Mesothelial cell of epicardium (in vitro differentiated cells): ENCODE data around the gene DIP2B. TPM values are rescaled to one million over a fixed set of nuclear protein-coding genes. Genes with fewer than 3 reads are reported as not detected.
"Not testable (repeated sequence)": the region's sequence is repeated elsewhere in the genome, so short reads cannot be mapped to it uniquely, and the experiment has no call there.

Experiments
- DNase-seq, 2 experiments: peaks; one replicate each; pipeline ENCODE4 v3.0.0; 2021; ENCODE audit warnings: low spot score in 2 of 2; ENCODE audit not compliant: unreplicated experiment in 2 of 2
- H3K27ac Mint-ChIP-seq: 2 replicates; pipeline ENCODE4 v1.8.0; 2021; ENCODE audit warnings: mixed read lengths
- H3K27me3 Mint-ChIP-seq: 2 replicates; pipeline ENCODE4 v1.8.0; 2021; ENCODE audit warnings: low read depth, mixed read lengths
- H3K36me3 Mint-ChIP-seq: 2 replicates; pipeline ENCODE4 v1.8.0; 2021; ENCODE audit warnings: mixed read lengths
- H3K4me1 Mint-ChIP-seq: 2 replicates; pipeline ENCODE4 v1.8.0; 2021; ENCODE audit warnings: mixed read lengths
- H3K4me3 Mint-ChIP-seq: 2 replicates; pipeline ENCODE4 v1.8.0; 2021; ENCODE audit warnings: mild to moderate bottlenecking, moderate library complexity, mixed read lengths
- H3K9me3 Mint-ChIP-seq: 2 replicates; pipeline ENCODE4 v1.8.0; 2021; ENCODE audit warnings: mixed read lengths
- CTCF ChIP-seq: fragments of 200-600 bp; sonication (generic); IDR thresholded peaks from one replicate; pipeline ENCODE4 v1.5.0; 2021; ENCODE audit warnings: antibody characterized with exemption; ENCODE audit not compliant: unreplicated experiment
- total RNA-seq: library from RNA; stranded (reverse); gene quantifications from 3 replicates; pipeline ENCODE4 v1.2.1, GENCODE V29; 2021

DIP2B gene
- total RNA-seq, 1 donor from 2014 or later: 32.0 TPM

GRCh38 chr12:50678650-50679365, 174.0 kb downstream of the DIP2B start:
- H3K9me3 Mint-ChIP-seq: no peaks in the 10 kb centered on the region
- no peak for DNase-seq
- H3K27ac Mint-ChIP-seq: peak overlapping the region; percentile 53
- no peak for TF ChIP-seq CTCF
- H3K36me3 Mint-ChIP-seq: peaks cover 24% of the 10 kb centered on the region
- no peaks in the 10 kb centered on the region for H3K27me3 Mint-ChIP-seq
- H3K4me1 Mint-ChIP-seq: peaks cover 6% of the 10 kb centered on the region
- H3K4me3 Mint-ChIP-seq: no peak overlapping the region

- no peak for DNase-seq
- H3K4me1 Mint-ChIP-seq: peaks cover 6% of the 10 kb centered on the region
- H3K9me3 Mint-ChIP-seq: no peaks in the 10 kb centered on the region
- no peaks in the 10 kb centered on the region for H3K27me3 Mint-ChIP-seq
- no peak overlapping the region for H3K4me3 Mint-ChIP-seq
- no peak for TF ChIP-seq CTCF
- H3K27ac Mint-ChIP-seq: no peak overlapping the region
- H3K36me3 Mint-ChIP-seq: peaks cover 27% of the 10 kb centered on the region
These were observed 174.8 kb downstream of the DIP2B start for GRCh38 chr12:50679612-50680011.

GRCh38 chr12:50681064-50681463, 176.3 kb downstream of the DIP2B start:
- H3K36me3 Mint-ChIP-seq: peaks cover 26% of the 10 kb centered on the region
- H3K27ac Mint-ChIP-seq, H3K27me3 Mint-ChIP-seq, H3K9me3 Mint-ChIP-seq, DNase-seq, H3K4me3 Mint-ChIP-seq, H3K4me1 Mint-ChIP-seq: not testable (repeated sequence)

GRCh38 chr12:50685641-50686040, 180.9 kb downstream of the DIP2B start:
- no peak overlapping the region for H3K27ac Mint-ChIP-seq
- TF ChIP-seq CTCF: no peak
- peaks cover 10% of the 10 kb centered on the region for H3K4me1 Mint-ChIP-seq
- H3K4me3 Mint-ChIP-seq: no peak overlapping the region
- no peaks in the 10 kb centered on the region for H3K9me3 Mint-ChIP-seq
- no peak for DNase-seq
- no peaks in the 10 kb centered on the region for H3K27me3 Mint-ChIP-seq
- peaks cover 35% of the 10 kb centered on the region for H3K36me3 Mint-ChIP-seq

GRCh38 chr12:50686406-50686805, 181.6 kb downstream of the DIP2B start:
- H3K27ac Mint-ChIP-seq: no peak overlapping the region
- TF ChIP-seq CTCF: no peak
- H3K27me3 Mint-ChIP-seq: no peaks in the 10 kb centered on the region
- H3K36me3 Mint-ChIP-seq: peaks cover 36% of the 10 kb centered on the region
- no peak for DNase-seq
- peaks cover 13% of the 10 kb centered on the region for H3K4me1 Mint-ChIP-seq
- H3K9me3 Mint-ChIP-seq: no peaks in the 10 kb centered on the region
- no peak overlapping the region for H3K4me3 Mint-ChIP-seq

- Mint-ChIP-seq H3K27me3 (no peaks in the 10 kb centered on the region), H3K4me3 (no peak overlapping the region), H3K4me1 (peaks cover 13% of the 10 kb centered on the region), H3K27ac (no peak overlapping the region), H3K36me3 (peaks cover 31% of the 10 kb centered on the region), H3K9me3 (no peaks in the 10 kb centered on the region)
- DNase-seq: no peak
- TF ChIP-seq CTCF: no peak
These were observed 182.2 kb downstream of the DIP2B start for GRCh38 chr12:50686976-50687375.
